Central memory CD4-positive, alpha-beta T cell (primary cell): Measurements from ENCODE around the gene STIP1.

ENCODE experiments used
- DNase-seq: peaks from one replicate; pipeline ENCODE4 v3.0.0; 2022

STIP1 gene

GRCh38 chr11:64252003-64252872, 66.3 kb downstream of the STIP1 start:
- DNase-seq = no peak

DNA sequence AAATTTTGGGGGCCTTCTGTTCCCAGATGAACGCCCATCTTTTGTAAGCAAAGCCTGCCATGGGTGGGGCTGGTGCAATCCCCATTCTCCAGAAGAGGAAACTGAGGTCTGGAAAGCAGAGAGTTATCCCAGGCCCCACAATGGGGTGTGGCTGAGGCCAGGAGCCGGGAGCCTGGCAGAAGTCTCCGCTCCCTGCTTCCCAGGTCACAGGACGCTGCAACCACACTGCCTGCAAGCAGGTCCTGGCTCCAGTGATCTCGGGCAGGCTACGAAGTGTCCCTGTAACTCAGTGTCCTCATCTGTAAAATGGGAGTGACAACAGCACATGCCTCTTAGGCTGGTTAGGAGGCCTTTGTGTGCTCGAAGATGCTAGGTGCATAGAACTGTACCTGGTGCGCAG, 67.1 kb downstream of the STIP1 start:
- no peak for DNase-seq

DNA sequence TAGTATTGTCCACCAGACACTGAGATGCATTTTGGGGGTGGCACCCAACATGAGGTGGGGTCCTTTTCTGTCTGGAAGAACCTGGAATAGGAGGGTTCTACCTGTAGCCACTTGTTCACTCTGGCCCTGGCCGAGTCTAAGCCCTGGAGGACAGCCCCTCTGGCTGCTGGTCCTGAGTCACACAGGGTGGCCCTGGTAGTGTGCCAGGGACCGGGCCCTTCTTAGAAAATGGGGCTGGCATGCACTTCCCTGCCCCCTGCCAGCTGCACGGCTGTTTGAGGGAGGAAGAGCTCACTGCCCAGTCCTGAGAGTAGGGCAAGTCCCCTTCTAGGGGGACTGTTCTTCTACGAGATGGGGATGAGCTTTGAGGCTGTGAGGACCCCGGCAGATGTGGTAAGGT, 67.5 kb downstream of the STIP1 start:
- DNase-seq = no peak
